SK-N-SH (cell line): ENCODE measurements around the gene OSBPL2.

Experiments
- MAX ChIP-seq: IDR thresholded peaks from 2 replicates; pipeline ENCODE4 v1.4.0; 2012; ENCODE audit warnings: low read depth
- TEAD4 ChIP-seq: IDR thresholded peaks from 2 replicates; pipeline ENCODE4 v1.4.0; 2012; ENCODE audit warnings: mild to moderate bottlenecking, borderline replicate concordance; ENCODE audit not compliant: insufficient read depth

GRCh38 chr20:62269871-62270270 is 31.6 kb downstream of the OSBPL2 start:
- no peak for TF ChIP-seq TEAD4
- no peak for TF ChIP-seq MAX
